ENCODE results near the gene TBC1D3C. TPM values are rescaled to one million over a fixed set of nuclear protein-coding genes. Genes with fewer than 3 reads are reported as not detected.
"Not testable (repeated sequence)": the region's sequence is repeated elsewhere in the genome, so short reads cannot be mapped to it uniquely, and the experiment has no call there.

TBC1D3C gene
- total RNA-seq: not detected
- long read RNA-seq, donor 1: 0 reads
- long read RNA-seq, donor 2: 0 reads

GRCh38 chr17:38068534-38068933 lies at the start of gene TBC1D3C:
Gene TBC1D3C, minus strand, starts transcription at chr17:38068634. Its CDS starts 1,568 bp downstream, at chr17:38067066.
- intact Hi-C loops (cut with DNase I); DNase-seq (ENCODE audit: low spot score): not testable (repeated sequence)

- intact Hi-C loops (cut with DNase I); DNase-seq (ENCODE audit: low spot score): not testable (repeated sequence)
Measured at GRCh38 chr17:38099262-38099661, 30.8 kb upstream of the TBC1D3C start.

- intact Hi-C loops (cut with DNase I); DNase-seq (ENCODE audit: low spot score): not testable (repeated sequence)
Measured at GRCh38 chr17:38094059-38094694, 25.7 kb upstream of the TBC1D3C start.

GRCh38 chr17:38088120-38088519 lies 19.7 kb upstream of the TBC1D3C start:
- peak; percentile 32 for DNase-seq (ENCODE audit: low spot score)
- intact Hi-C loops (cut with DNase I): not testable (repeated sequence)

- DNase-seq (ENCODE audit: low spot score); intact Hi-C loops (cut with DNase I): not testable (repeated sequence)
Measured at GRCh38 chr17:38087344-38087743, 18.9 kb upstream of the TBC1D3C start.

Other genes starting within 250 kb of the TBC1D3C start
- gene TBC1D3K, start 144.2 kb downstream of the TBC1D3C start, total RNA-seq: not detected
- 1 to 10 TPM; 4.8 to 5.6 TPM for gene TBC1D3L, start 79.6 kb downstream of the TBC1D3C start, total RNA-seq
- under 1 TPM; 0.83 to 0.95 TPM for gene TBC1D3D, start 64.7 kb downstream of the TBC1D3C start, total RNA-seq
- not detected for gene TBC1D3E, start 59.3 kb upstream of the TBC1D3C start, total RNA-seq
- gene TBC1D3, start 123.9 kb upstream of the TBC1D3C start, total RNA-seq: not detected
- 10 to 100 TPM; 14.9 to 18.0 TPM for gene MRPL45, start 228.5 kb upstream of the TBC1D3C start, total RNA-seq

All from posterior vena cava (tissue), 2 donors.